BE2C (cell line): ENCODE measurements around the gene CD52.
"Not testable (repeated sequence)": the region's sequence is repeated elsewhere in the genome, so short reads cannot be mapped to it uniquely, and the experiment has no call there.

Source experiments
- DNase-seq: peaks from one replicate; pipeline ENCODE4 v3.0.0-alpha.2; 2020
- H3K27me3 ChIP-seq: fragments of 250-450 bp; sonication (Bioruptor Pico); 2 replicates; pipeline ENCODE4 v1.5.1; 2020; ENCODE audit warnings: mild to moderate bottlenecking
- H3K36me3 ChIP-seq: fragments of 250-450 bp; sonication (Bioruptor Pico); 2 replicates; pipeline ENCODE4 v1.5.1; 2020; ENCODE audit warnings: mild to moderate bottlenecking
- H3K4me1 ChIP-seq: fragments of 250-450 bp; sonication (Bioruptor Pico); 2 replicates; pipeline ENCODE4 v1.5.1; 2020
- H3K4me3 ChIP-seq: 2 replicates; pipeline ENCODE4 v1.5.1; 2011; ENCODE audit warnings: low read depth, low read length
- H3K9me3 ChIP-seq: fragments of 250-450 bp; sonication (Bioruptor Pico); 2 replicates; pipeline ENCODE4 v1.5.1; 2020
- TF ChIP-seq, protein P1 (sequence below): IDR thresholded peaks from 2 replicates; pipeline ENCODE4 v1.5.1; 2012; ENCODE audit warnings: mild to moderate bottlenecking, low read depth, low read length

CD52 gene

DNA sequence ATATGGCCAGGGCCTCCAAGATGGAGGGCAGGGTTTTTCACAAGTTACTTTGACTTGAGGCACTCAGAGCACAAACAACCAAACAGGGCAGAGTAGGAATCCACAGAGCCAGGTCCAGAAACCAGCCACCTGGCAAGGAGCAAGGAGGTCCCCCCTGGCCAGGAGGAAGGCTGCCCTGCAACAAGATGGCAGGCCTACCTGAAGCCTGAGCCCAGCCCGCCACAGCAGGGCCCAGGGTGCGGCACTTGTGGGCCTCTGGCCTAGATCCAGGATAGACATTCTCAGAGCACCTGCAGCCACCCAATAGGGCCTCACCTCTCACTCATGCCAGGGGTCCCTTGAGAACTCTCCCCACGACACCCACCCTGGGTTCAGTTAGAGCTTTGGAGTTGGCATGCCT lies 26.3 kb upstream of the CD52 start:
- no peak for DNase-seq
- H3K36me3 ChIP-seq = no peaks in the 10 kb centered on the region
- no peaks in the 10 kb centered on the region for H3K4me1 ChIP-seq
- H3K4me3 ChIP-seq = no peak overlapping the region
- H3K27me3 ChIP-seq = no peaks in the 10 kb centered on the region
- no peaks in the 10 kb centered on the region for H3K9me3 ChIP-seq
- TF ChIP-seq, protein P1, sequence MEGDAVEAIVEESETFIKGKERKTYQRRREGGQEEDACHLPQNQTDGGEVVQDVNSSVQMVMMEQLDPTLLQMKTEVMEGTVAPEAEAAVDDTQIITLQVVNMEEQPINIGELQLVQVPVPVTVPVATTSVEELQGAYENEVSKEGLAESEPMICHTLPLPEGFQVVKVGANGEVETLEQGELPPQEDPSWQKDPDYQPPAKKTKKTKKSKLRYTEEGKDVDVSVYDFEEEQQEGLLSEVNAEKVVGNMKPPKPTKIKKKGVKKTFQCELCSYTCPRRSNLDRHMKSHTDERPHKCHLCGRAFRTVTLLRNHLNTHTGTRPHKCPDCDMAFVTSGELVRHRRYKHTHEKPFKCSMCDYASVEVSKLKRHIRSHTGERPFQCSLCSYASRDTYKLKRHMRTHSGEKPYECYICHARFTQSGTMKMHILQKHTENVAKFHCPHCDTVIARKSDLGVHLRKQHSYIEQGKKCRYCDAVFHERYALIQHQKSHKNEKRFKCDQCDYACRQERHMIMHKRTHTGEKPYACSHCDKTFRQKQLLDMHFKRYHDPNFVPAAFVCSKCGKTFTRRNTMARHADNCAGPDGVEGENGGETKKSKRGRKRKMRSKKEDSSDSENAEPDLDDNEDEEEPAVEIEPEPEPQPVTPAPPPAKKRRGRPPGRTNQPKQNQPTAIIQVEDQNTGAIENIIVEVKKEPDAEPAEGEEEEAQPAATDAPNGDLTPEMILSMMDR = no peak

DNA sequence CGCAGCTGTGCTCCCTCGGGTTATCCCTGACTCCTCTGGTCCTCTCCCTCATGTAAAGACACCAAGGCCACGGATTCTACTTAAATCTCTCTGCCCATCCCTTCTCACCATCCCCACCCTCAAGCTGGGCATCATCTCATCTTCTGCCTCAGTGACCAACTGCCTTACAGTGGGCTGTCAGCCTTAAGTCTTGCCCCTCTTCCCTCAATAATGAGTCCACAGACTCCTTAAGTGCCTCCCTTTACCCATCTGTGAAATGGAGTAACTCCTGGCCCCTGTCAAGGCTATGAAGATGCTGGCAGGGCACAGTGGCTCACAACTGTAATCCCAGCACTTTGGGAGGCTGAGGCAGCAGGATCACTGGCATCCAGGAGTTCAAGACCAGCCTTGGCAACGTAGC lies 25.8 kb upstream of the CD52 start:
- TF ChIP-seq, protein P1 = no peak
- H3K4me1 ChIP-seq = no peaks in the 10 kb centered on the region
- H3K9me3 ChIP-seq = no peaks in the 10 kb centered on the region
- H3K36me3 ChIP-seq = no peaks in the 10 kb centered on the region
- DNase-seq = no peak
- H3K4me3 ChIP-seq = no peak overlapping the region
- H3K27me3 ChIP-seq = no peaks in the 10 kb centered on the region

DNA sequence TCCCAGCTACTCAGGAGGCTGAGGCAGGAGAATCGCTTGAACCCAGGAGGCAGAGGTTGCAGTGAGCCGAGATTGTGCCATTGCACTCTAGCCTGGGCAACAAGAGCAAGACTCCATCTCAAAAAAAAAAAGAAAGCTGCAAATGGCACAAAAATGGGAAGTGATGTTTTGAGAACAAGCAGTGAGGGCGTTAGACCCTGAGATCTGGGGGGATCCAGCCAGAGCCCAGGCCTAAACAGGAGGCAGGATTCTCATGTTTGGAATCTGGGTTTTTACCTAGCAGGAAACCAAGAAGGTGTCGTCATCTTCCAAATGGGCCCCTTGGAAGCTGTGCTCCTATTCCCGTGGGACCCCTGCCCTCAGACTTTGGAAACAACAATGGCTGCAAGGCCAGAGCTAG lies 25.0 kb upstream of the CD52 start:
- H3K36me3 ChIP-seq, H3K4me3 ChIP-seq, DNase-seq, H3K4me1 ChIP-seq, H3K9me3 ChIP-seq, H3K27me3 ChIP-seq: not testable (repeated sequence)

DNA sequence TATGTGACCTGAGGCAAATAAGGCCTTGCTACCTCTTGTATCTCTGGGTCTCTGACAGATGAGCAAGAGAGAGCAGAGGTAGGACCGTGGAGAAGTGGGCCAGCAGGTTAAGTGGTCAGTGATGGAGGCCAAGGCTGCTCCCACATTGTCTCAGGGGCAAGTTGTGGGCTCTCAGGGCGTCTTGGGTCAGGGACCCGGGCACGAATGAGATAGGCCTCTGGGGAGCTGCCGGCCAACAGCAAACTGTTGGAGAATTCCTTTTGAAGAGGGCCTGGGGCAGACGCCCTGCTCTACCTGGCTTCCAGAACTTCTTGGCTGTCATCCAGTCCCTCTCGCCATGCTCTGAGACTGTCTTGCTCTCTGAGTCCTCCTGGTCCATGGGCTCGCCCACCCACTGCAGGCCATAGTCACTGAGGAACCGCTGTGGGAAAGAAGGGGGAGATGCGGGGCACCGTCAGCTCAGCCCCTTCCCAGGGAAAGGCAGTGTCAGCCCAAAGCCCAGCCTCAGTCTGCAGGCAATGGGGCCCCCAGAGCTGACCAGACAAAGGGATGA lies 23.8 kb upstream of the CD52 start:
- no peaks in the 10 kb centered on the region for H3K4me1 ChIP-seq
- TF ChIP-seq, protein P1 = no peak
- H3K9me3 ChIP-seq = no peaks in the 10 kb centered on the region
- no peak overlapping the region for H3K4me3 ChIP-seq
- no peak for DNase-seq
- H3K36me3 ChIP-seq = no peaks in the 10 kb centered on the region
- no peaks in the 10 kb centered on the region for H3K27me3 ChIP-seq

DNA sequence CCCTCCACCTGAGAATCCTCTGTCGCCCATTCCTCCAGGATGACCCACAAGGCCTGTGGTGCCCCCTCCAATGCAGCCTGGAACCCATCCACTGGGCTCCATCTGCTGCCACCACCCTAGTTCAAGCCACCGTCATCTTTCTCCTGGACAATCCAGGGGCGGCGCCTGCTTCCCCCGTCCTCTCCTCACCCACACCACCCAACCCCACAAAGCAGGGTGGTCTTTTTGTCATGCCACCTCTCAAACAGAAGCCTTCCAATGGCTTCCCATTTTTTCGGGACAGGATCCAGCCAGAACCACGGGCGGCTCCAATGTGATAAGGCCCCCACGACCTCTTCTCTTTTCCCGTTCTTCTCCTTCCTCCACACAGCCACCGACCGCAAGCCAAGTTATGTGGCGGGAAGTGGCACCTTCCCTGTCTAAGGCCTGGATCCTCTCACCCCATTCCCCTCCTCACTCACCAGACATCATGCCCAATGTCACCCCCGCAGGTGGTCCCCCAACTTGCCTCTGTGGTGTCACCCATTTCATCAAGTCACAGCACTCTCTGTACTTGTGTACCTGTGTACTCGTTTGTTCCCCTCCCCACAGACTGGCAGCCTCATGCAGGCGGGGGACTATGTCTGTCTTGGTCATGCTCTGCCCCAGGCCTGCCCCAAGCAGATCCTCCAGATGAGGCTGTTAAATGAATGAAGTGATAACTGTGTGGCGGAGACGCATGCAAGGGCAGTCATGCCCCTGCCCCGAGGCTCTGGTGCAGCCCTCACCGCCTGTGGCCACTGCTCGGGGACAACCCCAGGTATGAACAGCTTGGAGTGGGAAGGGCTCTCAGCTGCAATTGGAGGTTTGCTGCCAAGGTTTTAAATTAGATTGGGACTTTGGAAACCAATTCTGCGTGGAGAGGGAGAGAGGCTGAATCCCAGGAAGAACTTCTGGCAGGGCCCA lies 22.3 kb upstream of the CD52 start:
- TF ChIP-seq, protein P1 = no peak
- H3K9me3 ChIP-seq = no peaks in the 10 kb centered on the region
- H3K4me1 ChIP-seq = no peaks in the 10 kb centered on the region
- H3K27me3 ChIP-seq = no peaks in the 10 kb centered on the region
- no peak for DNase-seq
- no peak overlapping the region for H3K4me3 ChIP-seq
- H3K36me3 ChIP-seq = no peaks in the 10 kb centered on the region

DNA sequence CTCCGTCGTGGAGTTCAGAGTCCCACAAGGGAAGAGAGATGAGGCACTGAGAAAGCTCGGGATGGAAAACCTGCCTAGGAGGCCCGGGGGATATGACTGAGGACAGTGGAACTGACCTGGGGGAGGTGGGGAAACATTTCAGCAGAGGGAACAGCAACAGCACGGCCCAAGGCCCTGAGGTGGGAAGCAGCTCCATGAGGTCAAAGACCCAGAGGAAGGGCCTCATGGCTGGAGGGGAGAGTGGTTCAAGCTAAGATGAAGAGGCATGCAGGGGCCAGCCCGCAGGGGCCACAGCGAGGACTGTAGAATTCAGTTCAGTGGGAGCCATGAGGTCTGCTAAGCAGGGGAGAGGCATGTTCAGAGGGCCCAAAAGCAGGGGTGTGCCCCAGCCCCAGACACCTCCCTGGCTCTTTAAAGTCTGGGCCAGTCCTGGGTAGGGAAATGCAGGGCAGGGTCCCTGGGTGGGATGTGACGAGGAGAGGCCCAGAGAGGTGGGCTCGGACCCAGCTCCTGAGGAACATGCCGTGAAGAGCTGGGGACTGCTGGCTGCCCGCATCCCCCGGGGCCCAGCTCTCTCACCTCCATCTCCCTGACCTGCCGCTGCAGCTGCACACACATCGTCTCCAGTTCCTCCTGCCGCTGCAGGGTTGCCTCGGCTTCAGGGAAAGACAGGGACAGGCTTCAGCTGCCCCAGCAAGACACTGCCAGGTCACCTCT lies 21.3 kb upstream of the CD52 start:
- DNase-seq = no peak
- TF ChIP-seq, protein P1 = no peak
- Histone ChIP-seq H3K4me3 (no peak overlapping the region), H3K27me3 (no peaks in the 10 kb centered on the region), H3K9me3 (no peaks in the 10 kb centered on the region), H3K36me3 (no peaks in the 10 kb centered on the region), H3K4me1 (no peaks in the 10 kb centered on the region)
